HG03439 (cell line): ENCODE measurements around the gene CHKA.

Experiments
- ATAC-seq: cut with Tn5 transposase; IDR thresholded peaks from one replicate; pipeline ENCODE4 v1.9.1; 2021; ENCODE audit warnings: mild to moderate bottlenecking, moderate library complexity; ENCODE audit not compliant: unreplicated experiment

The CHKA gene

DNA sequence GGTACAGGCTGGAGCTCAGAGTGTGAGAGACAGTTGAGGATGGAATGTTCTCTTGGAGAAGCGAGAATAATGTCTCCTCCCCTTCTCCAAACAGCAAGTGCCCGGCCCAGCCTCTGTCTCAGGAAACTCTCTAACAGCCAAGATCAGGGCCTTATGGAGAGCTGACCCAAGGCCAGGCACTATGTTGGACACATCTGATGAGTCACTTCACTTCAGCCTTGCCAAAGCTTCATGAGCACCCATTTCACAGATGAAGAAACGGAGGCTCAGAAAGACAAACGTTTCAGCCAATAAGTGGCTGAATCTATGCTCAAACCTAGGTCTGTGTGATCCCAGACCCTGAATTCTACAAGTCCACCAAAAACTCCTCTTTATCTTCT lies 22.1 kb upstream of the CHKA start:
- no peak for ATAC-seq

DNA sequence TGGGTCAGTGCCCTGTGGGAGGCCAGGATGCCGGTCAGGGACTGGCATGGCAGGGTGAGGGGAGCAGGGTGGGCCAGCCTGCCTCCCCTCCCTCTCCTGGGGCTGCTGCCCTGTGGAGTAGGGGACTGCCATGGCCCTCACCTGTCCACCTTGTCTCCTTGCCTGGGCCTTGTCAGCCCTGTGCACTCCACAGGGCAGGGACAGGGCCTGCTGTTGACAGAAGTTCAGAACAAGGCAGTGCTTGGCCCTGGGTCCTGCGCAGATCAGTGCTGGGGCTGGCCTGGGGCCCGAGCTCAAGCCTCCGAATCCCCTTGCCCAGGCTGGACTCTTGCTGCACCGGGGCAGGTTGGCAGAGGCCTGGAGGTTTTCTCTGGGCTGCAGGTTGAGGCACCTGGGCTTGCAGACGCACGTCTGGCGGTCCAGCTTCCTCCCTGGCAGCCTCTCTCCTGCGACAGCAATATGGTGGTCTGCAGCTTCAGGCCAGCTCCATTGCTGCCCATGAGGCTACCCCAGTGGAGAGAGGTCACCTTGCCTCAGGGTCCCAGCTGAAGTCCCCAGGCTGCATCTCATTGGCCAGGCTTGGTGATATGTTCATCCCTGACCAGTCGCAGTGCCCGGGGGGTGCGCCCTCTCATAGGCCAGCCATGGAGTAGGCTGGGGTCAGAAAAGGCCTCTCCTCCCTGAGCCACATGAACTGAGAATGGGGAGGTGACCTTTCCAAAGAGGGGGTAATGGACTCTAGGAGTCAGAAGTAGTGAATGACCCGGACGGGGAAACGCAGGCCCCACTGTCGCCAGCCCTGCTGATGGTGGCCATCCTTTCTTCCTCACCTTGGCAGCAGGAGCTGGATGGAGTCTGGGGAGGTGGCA lies 21.5 kb upstream of the CHKA start:
- no peak for ATAC-seq

DNA sequence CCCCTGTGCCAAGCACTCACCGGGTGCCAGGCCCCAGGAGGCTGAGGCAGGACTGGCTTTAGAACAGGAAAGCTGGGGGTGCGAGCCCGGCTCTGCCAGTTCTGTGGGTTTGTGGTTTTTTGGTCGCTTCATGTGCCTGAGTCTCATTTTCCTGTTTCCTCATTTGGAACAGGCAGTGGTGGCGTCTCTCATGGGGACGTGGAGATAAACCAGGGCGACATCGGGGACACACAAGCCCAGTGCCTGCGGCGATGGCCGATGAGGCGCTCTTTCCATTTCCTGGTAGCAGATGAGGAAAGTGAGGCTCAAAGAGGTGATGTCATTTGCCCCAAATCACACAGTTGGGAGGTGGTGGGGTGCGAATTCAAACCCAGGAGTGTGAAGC lies 20.8 kb upstream of the CHKA start:
- ATAC-seq: no peak

DNA sequence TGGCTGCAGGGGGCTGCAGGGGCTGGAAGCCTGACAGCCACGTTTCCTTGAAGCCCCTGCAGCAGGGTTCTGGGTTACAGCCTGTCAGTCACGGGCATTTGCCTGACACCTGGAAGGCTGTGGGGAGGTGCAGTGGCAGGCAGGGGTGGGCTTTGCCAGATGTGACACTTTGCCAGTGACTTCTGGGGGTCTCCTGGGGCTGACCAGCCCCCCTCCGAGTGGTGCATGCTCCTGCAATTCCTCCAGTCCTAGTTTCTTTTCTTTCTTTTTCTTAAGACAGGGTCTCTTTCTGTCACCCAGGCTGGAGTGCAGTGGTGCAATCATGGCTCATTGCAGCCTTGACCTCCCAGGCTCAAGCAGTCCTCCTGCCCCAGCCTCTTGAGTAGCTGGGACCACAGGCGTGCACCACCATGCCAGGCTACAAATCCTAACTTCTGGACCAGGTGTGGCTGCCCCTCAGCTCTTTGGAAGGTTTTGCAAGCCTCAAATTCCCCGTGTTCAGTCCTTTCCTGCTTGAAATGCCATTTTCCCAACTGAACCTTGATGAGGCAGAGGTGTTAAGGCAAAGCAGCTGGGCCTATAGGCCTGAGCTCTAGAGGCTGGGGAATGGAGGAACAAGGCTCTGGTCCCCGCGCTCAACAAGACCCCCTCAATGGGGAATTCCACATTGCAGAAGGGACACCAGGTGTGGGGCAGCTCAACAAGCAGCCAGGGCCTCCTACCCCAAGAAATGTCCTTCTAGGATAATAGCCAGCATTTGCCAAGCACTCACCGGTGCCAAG lies 20.2 kb upstream of the CHKA start:
- no peak for ATAC-seq

DNA sequence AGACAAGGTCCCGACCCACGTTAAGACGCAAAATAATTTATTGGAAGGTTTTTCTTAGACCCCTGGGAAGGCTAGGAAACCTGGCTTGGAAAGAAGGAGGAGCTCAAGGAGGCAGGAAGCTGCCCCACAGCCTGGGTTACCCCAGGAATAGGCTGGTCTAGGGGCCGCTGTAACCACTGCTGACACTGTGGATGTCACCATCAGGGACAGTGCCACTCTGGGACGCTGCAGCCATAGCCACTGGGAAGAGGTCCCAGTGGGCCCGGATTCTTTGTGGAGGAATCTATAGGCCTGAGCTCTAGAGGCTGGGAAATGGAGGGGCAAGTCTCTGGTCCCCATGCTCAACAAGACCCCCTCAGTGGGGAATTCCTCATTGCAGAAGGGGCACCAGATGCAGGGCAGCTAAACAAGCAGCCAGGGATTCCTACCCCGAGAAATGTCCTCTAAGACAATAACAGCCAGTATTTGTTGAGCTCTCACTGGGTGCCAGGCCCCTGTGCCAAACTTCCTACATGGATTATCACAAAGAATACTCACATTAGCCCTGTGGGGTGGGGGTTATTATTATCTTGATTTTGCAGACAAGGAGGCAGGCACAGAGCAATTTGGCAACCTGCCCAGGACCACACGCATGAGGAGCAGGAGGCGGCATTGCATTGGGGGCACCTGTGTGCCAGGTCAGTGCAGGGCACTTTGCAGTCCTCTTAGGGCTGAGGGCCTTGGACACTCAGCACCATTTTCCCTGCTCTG lies 19.5 kb upstream of the CHKA start:
- ATAC-seq: no peak

DNA sequence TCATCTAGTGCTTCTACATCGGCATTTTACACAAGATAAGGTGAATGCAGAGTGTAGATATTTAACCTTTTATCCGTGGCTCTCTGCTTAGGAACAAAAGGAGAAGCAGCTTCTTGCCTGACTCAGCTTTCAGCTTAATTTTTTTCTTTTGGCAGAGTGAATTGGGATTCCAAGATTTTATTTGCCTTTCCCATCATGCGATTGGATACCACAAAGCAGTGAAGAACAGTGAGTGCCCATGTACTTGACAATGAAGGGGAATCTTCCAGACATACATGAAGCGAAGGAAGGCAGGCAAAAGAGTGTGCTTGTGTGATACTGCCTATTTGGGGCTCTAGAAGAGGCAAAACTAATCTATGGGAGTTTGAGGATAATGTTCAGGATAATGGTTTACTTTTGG lies 17.0 kb upstream of the CHKA start:
- no peak for ATAC-seq

DNA sequence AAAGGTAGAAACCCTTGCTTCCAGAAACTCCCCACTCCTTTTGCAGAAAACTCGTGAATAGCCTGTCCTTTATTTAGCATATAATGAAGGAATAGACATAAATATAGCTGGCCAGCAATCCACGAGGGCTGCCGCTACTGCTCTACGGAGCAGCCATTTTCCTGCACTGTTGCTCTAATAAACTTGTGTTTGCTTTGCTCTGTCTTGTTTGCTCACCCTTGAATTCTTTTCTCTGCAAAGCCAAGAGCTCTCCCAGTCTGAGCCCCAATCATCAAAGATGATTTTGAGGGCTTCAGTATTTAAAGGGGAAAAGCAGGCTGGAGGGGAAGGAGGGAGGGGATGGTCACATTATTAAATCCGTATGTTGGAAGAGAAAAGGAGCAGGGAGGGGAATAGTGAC lies 16.6 kb upstream of the CHKA start:
- ATAC-seq: no peak

DNA sequence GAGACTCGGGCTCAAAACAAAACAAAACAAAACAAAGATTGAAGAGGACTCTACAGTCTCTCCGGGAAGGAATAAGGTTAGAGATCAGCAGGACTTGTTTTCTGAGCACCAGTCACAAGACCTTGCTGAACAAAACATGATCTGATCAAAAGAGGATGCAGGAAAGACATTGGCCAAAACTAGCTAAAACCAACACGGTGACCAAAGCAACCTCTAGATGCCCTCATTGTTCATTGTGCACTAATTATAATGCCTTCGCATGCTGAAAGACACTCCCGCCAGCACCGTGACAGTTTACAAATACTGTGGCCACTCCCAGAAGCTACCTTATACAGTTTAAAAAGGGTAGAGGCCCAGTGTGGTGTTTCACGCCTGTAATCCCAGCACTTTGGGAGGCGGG lies 15.7 kb upstream of the CHKA start:
- ATAC-seq: no peak

DNA sequence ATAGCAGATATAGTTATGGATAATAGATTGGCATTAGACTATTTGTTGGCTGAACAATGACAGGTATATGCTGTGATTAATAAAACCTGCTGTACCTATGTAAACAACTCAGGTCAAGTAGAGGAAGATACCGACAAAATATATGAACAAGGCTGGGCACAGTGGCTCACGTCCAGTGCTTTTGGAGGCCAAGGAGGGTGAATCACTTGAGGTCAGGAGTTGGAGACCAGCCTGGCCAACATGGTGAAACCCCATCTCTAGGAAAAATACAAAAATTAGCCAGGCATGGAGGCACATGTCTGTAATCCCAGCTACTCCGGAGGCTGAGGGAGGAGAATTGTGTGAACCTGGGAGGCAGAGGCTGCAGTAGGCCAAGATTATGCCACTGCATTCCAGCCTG lies 14.0 kb upstream of the CHKA start:
- ATAC-seq: no peak

DNA sequence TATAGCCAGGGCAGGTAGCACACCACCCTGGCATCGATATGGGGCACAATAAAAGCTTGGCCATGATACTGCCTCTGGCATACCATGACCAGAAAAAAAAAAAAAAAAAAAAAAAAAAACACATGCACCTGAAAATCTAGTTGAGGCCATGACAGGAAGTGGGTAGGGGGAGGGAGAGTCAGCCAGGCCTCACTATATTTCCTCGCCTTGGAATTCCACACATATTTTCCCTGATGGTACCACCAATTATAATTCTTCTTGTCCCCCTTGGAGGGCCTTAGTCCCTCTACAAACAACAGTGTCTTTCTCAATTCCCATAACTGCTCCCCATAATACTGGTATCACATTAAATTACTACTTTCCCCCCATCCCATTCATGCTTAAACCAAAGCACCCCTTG lies 12.6 kb upstream of the CHKA start:
- ATAC-seq: no peak

DNA sequence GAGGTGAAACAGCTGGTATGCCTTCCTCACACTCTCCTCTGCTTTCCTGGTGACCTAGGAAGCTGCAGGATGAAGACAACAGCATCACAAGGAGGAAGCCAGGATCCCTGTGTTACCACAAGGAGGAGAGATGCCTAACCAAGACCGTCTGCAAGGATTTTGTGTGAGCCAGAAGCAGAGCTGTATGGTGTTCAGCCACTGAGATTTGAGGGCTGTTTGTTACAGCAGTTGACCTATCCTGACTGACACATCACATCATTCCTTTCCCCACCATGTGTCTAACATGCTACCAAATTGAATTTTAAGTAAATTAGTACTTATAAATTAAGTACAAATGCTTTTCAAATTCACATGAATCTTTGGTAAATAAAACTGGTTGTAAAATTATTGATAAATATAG lies 8.9 kb upstream of the CHKA start:
- ATAC-seq: no peak

DNA sequence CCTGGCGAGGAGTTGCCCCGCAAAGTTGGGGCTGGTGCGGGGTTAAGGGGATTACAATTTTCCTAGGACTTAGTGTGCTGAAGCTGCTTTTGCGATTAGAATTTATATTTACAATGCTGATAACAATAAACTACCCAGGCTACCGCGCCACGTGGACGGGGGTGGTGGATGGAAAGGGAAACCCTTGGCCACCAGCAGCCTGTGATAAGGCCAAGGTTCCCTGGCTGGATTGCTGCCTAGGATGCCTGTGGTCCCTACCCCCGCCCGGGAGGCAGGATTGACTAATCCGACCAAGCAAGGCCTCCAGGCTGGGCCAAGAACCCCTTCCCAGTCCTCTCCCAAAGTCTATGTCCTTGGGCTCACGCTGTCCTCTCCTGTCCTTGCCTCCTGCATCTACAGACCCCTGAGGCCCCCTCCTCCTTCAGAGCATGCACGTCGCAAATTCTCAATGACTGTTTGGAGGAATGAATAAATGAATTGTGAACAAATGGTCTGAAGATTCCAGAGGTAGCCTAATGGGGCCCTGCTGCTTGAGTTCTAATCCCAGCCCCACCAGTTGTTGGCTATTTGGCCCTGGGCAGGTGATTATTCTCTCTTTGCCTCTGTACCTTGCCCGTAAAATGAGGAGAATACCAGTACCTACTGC lies 7.6 kb upstream of the CHKA start:
- no peak for ATAC-seq

DNA sequence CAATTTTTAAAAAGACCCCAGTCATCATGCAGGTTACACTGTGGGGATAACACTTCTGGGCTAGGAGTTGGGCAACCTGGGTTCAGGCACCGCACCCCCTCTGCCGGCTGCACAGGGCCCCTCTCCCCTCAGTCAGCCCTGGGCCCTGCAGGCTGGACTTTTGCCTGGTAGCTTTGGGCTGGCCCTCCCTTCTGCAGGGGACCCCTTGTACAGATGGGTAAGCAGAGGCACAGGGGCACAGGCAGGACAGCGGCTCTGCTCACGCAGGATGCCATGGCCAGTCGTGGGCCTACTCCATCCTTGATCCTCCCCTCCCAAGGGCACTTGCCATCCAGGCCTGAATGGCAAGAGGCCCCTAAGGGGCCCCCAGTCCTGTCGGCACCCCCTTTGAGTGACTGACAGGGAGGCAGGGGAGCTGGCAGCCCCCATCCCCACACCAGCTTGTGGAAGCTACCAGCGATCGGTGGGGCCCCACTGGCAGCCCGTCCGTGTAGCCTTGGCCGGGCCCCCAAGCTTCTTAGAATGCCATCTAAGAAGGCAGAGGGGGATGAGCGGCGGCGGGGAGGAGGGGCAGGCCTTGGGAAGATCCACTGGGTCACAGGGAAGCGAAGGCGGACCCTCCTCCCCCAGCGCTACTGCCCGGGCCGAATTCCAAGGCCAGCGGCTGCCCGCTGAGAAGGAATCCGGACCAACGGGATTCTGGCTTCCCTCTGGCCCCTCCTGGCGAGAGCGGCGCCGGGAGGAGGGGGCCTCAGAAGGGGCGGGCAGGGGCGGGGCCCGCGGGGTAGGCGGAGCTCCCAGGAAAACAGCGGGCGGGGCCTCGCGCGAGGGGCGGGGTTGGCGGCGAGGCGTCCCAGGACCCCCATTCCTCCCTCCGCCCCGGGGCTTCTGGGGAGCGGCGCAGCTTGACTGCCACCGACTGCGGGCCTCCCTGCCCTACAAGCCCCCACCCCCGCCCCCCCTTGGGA lies 6.8 kb upstream of the CHKA start:
- ATAC-seq: no peak

DNA sequence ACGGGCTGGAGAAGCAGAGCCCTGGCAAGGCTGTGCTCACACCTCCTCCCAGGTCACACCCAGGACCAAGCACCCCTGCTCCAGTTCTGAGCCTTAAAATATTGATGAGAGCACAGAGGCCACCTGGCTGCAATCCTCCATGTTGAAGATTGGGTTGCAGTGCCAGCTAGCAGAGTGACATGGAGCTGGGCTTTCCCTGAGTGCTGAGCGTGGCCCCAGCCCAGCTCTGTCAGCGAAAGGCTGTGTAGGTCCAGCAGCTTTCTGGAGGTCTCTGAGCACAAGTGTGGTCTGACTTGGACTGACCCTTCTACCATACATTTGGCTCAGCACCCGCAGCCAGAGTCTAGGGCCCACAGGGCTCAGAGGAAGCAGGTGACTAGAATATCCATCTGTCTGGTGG lies 4.0 kb upstream of the CHKA start:
- ATAC-seq: no peak

DNA sequence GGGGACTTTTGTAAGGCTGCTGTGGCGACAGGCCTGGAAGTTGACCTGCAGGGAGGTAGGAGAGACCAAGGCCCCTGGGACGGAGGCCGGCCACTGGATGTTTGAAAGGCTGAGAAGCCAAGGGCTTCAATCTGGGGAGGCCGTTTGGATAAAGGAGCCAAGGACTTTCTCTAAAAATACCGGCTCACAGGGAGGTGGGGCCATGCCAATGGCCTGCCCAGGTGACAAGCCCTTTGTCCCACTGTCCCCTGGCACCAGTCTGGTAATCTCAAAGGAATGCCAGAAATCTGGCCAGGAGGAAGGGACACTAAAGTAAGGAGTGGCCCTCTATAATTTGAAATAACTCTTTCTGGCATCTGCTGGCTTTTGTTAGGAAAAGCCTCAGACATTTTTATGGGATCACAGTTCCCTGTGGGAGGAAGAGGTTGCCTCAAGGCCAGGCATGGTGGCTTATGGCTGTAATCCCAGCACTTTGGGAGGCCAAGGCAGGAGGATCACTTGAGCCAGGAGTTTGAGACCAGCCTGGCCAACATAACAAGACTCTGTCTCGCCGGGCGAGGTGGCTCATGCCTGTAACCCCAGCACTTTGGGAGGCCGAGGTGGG lies 1.9 kb upstream of the CHKA start:
- no peak for ATAC-seq

DNA sequence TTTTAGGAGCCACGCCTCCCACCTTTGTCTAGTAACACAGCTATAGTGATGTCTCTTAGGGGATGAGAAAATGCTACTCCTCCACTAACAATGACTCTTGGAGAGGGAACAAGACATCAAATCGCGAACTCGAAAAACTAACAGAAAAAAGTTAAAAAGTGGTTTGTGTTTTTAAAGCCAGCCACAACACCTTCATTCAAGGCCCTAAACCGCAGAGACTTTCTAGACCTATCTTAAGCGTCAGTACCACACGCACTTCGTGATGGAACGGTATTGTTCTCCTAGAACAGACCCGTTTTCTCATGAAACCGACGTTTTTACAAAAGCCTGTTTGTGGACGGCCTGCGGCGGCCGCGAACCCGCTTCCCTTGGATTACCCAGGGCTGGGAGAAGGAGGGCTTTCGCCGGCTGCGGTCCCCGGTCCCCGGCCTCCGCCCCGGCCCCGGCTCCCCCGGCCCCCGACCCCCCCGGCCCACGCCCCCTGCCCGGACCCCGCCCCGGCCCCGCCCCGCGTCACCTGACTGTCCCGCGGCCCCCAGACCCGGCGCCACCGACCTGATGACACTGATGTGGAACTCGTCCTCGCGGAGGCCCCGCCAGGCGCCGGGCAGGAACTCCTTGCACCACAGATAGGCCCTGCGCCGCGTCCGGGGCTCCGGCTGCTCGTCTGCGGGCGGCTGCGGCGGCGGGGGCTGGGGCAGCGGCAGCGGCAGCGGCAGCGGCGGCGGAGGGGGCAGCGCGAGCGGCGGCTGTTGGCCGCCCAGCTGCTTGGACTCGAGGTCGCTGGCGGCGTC lies 718 bp downstream of the CHKA start:
- peak; percentile 10 for ATAC-seq

DNA sequence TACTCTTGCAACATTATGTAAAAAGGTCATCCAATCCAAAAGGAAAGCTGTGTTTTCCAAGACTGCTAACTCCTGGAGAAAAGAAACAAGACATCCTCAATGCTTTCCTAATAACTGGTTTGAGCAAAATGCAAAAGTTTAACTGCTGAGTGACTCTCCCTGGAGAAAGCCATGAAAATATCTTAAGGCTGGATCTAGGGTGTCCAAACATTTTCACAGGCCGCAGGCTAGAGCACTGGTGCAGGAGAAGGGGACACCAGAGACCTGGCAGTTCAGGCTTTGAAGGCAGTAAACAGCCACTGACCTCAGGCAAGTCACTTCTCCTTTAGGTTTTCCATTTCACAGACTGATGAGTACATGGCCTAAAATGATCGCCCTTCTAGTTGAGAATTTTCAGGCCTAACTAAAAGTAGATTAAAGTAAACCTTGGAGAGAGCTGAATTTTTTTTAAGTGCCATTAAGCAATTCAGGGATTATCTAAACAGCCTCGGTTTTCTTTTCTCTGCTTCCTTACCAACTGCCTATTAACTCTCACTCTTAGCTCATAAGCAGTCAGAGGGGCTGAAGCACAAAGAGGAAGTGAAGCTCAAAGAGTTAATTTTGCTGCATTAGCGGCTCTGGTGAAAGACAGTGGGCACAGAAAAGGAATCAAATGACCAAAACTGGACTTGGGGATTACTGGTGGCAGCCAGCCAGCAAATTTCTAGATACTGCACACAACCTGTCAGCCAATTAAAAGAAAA lies 2.3 kb downstream of the CHKA start:
- ATAC-seq: no peak

DNA sequence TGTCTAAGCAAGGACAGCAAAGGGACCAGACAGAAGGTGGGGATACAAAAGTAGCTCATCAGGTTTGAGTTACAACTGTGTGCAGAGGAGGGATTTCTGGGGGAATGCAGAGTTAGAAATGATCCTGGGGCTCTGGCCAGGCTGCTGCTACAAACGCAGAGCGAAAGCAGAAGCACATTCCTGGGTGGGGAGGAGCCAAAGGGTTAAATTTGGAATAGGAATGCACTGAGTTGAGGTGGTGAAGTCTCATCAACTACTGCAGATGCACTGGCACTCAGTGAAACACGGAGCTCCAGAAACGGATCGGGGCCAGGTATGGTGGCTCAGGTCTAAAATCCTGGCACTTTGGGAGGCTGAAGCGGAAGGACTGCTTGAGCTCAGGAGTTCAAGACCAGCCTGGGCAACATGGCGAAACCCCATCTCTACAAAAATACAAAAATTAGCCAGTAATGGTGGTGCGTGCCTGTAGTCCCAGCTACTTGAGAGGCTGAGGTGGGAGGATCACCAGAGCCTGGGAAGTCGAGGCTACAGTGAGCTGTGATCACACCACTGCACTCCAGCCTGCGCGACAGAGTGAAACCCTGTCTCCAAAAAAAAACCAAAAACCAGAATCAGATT lies 3.2 kb downstream of the CHKA start:
- ATAC-seq: no peak
